ENCODE data around the gene DCDC2. TPM values are rescaled to one million over a fixed set of nuclear protein-coding genes. Genes with fewer than 3 reads are reported as not detected.

DCDC2 gene
- total RNA-seq (2021) (1.4 to 3.2 TPM (median 1.8 TPM) in 3 replicates), Bru-seq, nascent RNA (percentile 35 among the genes with signal in this experiment)
- long read RNA-seq, experiment 1, full-length matches to known transcripts, result 6 of 7 reads
- long read RNA-seq, experiment 1, partial matches to known transcripts, result 0 of 7 reads
- long read RNA-seq, experiment 1, other reads (novel, unspliced or antisense), result 1 of 7 reads
- long read RNA-seq, experiment 2, partial matches to known transcripts, result 1 of 2 reads
- long read RNA-seq, experiment 2, other reads (novel, unspliced or antisense), result 1 of 2 reads
- long read RNA-seq, experiment 3, result 0 reads

DNA sequence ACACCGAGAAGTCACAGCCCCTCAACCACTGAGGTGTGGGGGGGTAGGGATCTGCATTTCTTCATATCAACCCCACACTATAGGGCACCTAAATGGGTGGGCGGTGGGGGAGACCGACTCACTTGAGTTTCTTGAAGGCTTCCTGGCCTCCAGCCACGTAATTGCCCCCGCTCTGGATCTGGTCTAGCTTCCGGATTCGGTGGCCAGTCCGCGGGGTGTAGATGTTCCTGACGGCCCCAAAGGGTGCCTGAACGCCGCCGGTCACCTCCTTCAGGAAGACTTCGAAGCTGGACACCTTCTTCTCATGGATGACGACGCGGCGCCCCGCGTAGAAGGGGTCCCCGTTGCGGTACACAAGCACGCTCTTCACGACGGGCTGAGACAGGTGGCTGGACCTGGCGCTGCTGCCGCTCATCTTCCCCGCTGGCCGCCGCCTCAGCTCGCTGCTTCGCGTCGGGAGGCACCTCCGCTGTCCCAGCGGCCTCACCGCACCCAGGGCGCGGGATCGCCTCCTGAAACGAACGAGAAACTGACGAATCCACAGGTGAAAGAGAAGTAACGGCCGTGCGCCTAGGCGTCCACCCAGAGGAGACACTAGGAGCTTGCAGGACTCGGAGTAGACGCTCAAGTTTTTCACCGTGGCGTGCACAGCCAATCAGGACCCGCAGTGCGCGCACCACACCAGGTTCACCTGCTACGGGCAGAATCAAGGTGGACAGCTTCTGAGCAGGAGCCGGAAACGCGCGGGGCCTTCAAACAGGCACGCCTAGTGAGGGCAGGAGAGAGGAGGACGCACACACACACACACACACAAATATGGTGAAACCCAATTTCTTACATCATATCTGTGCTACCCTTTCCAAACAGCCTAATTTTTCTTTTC lies at the start of gene DCDC2:
Gene DCDC2 (minus strand): TSS at position 724 of the 883 bp plus-strand sequence. CDS start 309 bp downstream, at position 415.
- ATAC-seq (peak; percentile 68), DNase-seq (ENCODE audit: low spot score) (peak; percentile 66)
- Mint-ChIP-seq H3K36me3 (no peaks in the 10 kb centered on the region), H3K4me3 (peak within 1 kb of the TSS; percentile 87), H3K27ac (no peak within 1 kb of the TSS), H3K27me3 (ENCODE audit: low read depth) (peaks cover 47% of the 10 kb centered on the region), H3K9me3 (no peaks in the 10 kb centered on the region), H3K4me1 (peaks cover 19% of the 10 kb centered on the region)
- POLR2A ChIA-PET, result no interaction called here
- CTCF ChIA-PET, result interaction anchor here (0.6 to 1.8 kb wide), 10 partner anchors 9 to 100 kb away, joined by 3 to 15 read pairs (median 4); no protein-coding TSS in a partner anchor
- TF ChIP-seq NR3C1 (CRISPR knock-in tag; conservative IDR thresholded peaks at IDR 0.05; ENCODE audit: low read depth) (no peak), ZNF423 (CRISPR knock-in tag; IDR thresholded peaks at IDR 0.05) (no peak), JUN (CRISPR knock-in tag; IDR thresholded peaks at IDR 0.05) (no peak), HMGA2 (CRISPR knock-in tag; IDR thresholded peaks at IDR 0.05) (no peak), TCF7 (CRISPR knock-in tag; IDR thresholded peaks at IDR 0.05; ENCODE audit: low read depth) (no peak), FOXJ3 (CRISPR knock-in tag; IDR thresholded peaks at IDR 0.05; ENCODE audit: borderline replicate concordance) (no peak), KAT7 (CRISPR knock-in tag; IDR thresholded peaks at IDR 0.05; ENCODE audit: borderline replicate concordance) (no peak), GABPB1 (CRISPR knock-in tag; IDR thresholded peaks at IDR 0.05) (peak; percentile 83), EMX1 (CRISPR knock-in tag; IDR thresholded peaks at IDR 0.05) (no peak), JAZF1 (CRISPR knock-in tag; IDR thresholded peaks at IDR 0.05) (no peak)
- TF ChIP-seq, protein P1, sequence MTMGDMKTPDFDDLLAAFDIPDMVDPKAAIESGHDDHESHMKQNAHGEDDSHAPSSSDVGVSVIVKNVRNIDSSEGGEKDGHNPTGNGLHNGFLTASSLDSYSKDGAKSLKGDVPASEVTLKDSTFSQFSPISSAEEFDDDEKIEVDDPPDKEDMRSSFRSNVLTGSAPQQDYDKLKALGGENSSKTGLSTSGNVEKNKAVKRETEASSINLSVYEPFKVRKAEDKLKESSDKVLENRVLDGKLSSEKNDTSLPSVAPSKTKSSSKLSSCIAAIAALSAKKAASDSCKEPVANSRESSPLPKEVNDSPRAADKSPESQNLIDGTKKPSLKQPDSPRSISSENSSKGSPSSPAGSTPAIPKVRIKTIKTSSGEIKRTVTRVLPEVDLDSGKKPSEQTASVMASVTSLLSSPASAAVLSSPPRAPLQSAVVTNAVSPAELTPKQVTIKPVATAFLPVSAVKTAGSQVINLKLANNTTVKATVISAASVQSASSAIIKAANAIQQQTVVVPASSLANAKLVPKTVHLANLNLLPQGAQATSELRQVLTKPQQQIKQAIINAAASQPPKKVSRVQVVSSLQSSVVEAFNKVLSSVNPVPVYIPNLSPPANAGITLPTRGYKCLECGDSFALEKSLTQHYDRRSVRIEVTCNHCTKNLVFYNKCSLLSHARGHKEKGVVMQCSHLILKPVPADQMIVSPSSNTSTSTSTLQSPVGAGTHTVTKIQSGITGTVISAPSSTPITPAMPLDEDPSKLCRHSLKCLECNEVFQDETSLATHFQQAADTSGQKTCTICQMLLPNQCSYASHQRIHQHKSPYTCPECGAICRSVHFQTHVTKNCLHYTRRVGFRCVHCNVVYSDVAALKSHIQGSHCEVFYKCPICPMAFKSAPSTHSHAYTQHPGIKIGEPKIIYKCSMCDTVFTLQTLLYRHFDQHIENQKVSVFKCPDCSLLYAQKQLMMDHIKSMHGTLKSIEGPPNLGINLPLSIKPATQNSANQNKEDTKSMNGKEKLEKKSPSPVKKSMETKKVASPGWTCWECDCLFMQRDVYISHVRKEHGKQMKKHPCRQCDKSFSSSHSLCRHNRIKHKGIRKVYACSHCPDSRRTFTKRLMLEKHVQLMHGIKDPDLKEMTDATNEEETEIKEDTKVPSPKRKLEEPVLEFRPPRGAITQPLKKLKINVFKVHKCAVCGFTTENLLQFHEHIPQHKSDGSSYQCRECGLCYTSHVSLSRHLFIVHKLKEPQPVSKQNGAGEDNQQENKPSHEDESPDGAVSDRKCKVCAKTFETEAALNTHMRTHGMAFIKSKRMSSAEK (CRISPR knock-in tag; IDR thresholded peaks at IDR 0.05; ENCODE audit: borderline replicate concordance), result no peak
- TF ChIP-seq, protein P2, sequence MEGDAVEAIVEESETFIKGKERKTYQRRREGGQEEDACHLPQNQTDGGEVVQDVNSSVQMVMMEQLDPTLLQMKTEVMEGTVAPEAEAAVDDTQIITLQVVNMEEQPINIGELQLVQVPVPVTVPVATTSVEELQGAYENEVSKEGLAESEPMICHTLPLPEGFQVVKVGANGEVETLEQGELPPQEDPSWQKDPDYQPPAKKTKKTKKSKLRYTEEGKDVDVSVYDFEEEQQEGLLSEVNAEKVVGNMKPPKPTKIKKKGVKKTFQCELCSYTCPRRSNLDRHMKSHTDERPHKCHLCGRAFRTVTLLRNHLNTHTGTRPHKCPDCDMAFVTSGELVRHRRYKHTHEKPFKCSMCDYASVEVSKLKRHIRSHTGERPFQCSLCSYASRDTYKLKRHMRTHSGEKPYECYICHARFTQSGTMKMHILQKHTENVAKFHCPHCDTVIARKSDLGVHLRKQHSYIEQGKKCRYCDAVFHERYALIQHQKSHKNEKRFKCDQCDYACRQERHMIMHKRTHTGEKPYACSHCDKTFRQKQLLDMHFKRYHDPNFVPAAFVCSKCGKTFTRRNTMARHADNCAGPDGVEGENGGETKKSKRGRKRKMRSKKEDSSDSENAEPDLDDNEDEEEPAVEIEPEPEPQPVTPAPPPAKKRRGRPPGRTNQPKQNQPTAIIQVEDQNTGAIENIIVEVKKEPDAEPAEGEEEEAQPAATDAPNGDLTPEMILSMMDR (IDR thresholded peaks at IDR 0.05), result no peak
- TF ChIP-seq, protein P3, sequence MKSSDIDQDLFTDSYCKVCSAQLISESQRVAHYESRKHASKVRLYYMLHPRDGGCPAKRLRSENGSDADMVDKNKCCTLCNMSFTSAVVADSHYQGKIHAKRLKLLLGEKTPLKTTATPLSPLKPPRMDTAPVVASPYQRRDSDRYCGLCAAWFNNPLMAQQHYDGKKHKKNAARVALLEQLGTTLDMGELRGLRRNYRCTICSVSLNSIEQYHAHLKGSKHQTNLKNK (CRISPR knock-in tag; IDR thresholded peaks at IDR 0.05), result no peak
- TF ChIP-seq, protein P4, sequence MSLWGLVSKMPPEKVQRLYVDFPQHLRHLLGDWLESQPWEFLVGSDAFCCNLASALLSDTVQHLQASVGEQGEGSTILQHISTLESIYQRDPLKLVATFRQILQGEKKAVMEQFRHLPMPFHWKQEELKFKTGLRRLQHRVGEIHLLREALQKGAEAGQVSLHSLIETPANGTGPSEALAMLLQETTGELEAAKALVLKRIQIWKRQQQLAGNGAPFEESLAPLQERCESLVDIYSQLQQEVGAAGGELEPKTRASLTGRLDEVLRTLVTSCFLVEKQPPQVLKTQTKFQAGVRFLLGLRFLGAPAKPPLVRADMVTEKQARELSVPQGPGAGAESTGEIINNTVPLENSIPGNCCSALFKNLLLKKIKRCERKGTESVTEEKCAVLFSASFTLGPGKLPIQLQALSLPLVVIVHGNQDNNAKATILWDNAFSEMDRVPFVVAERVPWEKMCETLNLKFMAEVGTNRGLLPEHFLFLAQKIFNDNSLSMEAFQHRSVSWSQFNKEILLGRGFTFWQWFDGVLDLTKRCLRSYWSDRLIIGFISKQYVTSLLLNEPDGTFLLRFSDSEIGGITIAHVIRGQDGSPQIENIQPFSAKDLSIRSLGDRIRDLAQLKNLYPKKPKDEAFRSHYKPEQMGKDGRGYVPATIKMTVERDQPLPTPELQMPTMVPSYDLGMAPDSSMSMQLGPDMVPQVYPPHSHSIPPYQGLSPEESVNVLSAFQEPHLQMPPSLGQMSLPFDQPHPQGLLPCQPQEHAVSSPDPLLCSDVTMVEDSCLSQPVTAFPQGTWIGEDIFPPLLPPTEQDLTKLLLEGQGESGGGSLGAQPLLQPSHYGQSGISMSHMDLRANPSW (CRISPR knock-in tag; conservative IDR thresholded peaks at IDR 0.05; ENCODE audit: low read depth), result no peak
- TF ChIP-seq, protein P5, sequence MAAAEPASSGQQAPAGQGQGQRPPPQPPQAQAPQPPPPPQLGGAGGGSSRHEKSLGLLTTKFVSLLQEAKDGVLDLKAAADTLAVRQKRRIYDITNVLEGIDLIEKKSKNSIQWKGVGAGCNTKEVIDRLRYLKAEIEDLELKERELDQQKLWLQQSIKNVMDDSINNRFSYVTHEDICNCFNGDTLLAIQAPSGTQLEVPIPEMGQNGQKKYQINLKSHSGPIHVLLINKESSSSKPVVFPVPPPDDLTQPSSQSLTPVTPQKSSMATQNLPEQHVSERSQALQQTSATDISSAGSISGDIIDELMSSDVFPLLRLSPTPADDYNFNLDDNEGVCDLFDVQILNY (CRISPR knock-in tag; IDR thresholded peaks at IDR 0.05), result no peak
- TF ChIP-seq, protein P6, sequence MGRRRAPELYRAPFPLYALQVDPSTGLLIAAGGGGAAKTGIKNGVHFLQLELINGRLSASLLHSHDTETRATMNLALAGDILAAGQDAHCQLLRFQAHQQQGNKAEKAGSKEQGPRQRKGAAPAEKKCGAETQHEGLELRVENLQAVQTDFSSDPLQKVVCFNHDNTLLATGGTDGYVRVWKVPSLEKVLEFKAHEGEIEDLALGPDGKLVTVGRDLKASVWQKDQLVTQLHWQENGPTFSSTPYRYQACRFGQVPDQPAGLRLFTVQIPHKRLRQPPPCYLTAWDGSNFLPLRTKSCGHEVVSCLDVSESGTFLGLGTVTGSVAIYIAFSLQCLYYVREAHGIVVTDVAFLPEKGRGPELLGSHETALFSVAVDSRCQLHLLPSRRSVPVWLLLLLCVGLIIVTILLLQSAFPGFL (CRISPR knock-in tag; IDR thresholded peaks at IDR 0.05; ENCODE audit: borderline replicate concordance), result no peak
- TF ChIP-seq, protein P7, sequence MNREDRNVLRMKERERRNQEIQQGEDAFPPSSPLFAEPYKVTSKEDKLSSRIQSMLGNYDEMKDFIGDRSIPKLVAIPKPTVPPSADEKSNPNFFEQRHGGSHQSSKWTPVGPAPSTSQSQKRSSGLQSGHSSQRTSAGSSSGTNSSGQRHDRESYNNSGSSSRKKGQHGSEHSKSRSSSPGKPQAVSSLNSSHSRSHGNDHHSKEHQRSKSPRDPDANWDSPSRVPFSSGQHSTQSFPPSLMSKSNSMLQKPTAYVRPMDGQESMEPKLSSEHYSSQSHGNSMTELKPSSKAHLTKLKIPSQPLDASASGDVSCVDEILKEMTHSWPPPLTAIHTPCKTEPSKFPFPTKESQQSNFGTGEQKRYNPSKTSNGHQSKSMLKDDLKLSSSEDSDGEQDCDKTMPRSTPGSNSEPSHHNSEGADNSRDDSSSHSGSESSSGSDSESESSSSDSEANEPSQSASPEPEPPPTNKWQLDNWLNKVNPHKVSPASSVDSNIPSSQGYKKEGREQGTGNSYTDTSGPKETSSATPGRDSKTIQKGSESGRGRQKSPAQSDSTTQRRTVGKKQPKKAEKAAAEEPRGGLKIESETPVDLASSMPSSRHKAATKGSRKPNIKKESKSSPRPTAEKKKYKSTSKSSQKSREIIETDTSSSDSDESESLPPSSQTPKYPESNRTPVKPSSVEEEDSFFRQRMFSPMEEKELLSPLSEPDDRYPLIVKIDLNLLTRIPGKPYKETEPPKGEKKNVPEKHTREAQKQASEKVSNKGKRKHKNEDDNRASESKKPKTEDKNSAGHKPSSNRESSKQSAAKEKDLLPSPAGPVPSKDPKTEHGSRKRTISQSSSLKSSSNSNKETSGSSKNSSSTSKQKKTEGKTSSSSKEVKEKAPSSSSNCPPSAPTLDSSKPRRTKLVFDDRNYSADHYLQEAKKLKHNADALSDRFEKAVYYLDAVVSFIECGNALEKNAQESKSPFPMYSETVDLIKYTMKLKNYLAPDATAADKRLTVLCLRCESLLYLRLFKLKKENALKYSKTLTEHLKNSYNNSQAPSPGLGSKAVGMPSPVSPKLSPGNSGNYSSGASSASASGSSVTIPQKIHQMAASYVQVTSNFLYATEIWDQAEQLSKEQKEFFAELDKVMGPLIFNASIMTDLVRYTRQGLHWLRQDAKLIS (CRISPR knock-in tag; IDR thresholded peaks at IDR 0.05; ENCODE audit: borderline replicate concordance), result no peak
- TF ChIP-seq, protein P8, sequence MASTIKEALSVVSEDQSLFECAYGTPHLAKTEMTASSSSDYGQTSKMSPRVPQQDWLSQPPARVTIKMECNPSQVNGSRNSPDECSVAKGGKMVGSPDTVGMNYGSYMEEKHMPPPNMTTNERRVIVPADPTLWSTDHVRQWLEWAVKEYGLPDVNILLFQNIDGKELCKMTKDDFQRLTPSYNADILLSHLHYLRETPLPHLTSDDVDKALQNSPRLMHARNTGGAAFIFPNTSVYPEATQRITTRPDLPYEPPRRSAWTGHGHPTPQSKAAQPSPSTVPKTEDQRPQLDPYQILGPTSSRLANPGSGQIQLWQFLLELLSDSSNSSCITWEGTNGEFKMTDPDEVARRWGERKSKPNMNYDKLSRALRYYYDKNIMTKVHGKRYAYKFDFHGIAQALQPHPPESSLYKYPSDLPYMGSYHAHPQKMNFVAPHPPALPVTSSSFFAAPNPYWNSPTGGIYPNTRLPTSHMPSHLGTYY (CRISPR knock-in tag; IDR thresholded peaks at IDR 0.05), result no peak
